Retina (tissue), 1 donor: ENCODE results near the gene ZKSCAN5.
"Not testable (repeated sequence)": the region's sequence is repeated elsewhere in the genome, so short reads cannot be mapped to it uniquely, and the experiment has no call there.

Source experiments
- DNase-seq: peaks from one replicate; pipeline ENCODE4 v3.0.0-alpha.2; 2016

The ZKSCAN5 gene

DNA sequence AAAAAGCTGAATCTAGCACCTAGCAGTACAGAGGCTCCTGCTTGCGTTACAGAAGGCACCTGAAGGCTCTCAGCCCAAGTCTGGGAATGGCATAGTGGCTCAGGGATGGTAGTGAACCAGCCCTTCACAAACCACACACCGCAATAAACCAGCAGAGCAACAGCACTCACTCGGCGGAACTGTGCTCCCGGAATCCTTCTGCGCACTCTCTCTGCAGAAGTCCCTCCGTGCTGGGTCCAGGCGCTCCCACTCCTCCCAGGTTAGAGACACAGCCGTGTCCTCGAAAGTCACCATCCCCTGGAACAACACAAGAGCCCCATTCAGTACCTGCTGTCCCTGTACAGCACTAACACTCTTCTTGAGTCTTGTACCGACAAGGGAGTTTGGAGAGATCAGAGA, 5.9 kb upstream of the ZKSCAN5 start:
- DNase-seq, result no peak

DNA sequence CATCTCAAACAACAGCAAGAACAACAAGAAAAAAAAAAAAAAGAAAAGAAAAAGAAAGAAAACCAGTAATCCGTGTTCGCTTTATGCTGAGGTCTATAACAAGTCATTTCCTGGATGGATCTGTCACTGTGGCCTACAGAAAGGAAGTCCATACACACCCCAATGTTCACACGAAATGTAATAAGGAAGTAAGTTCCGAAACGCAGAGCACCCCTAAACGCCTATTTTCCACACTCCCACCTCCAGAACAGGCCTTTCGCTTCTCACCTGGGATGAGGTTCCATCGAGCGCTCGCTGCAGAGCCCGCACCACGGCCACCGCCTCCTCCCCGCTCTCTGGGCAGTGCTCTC, 5.1 kb upstream of the ZKSCAN5 start:
- no peak for DNase-seq

DNA sequence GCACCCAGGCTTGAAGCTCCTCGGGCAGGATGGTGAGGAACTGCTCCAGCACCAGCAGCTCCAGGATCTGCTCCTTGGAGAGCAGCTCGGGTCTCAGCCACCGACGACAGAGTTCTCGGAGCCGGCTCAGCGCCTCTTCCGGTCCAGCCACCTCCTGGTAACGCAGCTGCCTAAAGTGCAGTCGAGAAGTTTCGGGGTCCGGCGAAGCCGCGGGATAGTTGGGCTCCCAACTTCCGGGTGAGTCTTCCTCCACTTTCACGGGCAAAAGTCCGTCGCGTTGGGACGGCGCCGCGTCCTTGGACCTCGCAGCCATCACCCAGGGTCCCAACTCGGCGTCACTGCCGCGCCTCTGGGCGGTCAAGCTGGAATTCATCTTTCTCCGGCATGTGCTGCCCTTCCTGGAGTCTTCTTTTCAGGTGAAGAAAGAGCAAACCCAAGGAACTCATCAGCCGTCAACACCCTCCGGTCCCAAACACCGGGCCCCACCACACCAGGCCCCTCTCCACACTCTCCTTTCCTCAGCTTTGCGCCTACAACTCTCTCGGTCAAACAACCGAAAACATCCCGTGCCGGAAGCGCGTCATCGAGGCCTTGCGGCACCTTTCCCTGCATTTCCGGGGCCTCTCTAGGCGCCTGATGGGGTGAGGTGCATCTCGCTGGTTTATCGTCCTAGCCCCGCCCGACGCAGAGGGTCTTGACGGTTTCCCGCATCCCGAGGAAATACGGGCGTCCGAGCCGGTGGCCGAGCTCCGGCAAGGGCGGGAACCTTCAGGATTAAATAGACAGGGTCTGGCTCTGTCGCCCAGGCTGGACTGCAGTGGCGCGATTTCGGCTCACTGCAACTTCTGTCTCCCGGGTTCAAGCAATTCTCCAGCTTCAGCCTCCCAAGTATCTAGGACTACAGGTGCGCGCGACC, 4.5 kb upstream of the ZKSCAN5 start, which contains the start of gene ZNF394:
TSS of gene ZNF394 (minus strand) at position 561 of the 916 bp plus-strand sequence. CDS start at position 373, 188 bp downstream.
- peak; percentile 94 for DNase-seq

DNA sequence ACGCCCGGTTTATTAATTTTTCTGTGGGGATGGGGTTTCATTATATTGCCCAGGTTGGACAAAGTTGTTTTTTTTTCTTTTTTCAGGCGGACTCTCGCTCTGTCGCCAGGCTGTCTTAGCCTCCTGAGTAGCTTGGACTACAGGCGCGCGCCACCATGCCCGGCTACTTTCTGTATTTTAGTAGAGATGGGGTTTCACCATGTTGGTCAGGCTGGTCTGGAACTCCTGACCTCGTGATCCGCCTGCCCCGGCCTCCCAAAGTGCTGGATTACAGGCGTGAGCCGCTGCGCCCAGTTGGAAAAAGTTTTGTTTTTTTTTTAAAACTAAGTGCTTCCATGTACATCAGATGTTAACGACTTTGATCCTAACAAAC, 3.8 kb upstream of the ZKSCAN5 start:
- no peak for DNase-seq

GRCh38 chr7:99501236-99501635, 3.2 kb upstream of the ZKSCAN5 start:
- not testable (repeated sequence) for DNase-seq

GRCh38 chr7:99504281-99504602, 220 bp upstream of the ZKSCAN5 start:
- no peak for DNase-seq

- DNase-seq, result no peak
These were observed 831 bp downstream of the ZKSCAN5 start for GRCh38 chr7:99505324-99505662.

DNA sequence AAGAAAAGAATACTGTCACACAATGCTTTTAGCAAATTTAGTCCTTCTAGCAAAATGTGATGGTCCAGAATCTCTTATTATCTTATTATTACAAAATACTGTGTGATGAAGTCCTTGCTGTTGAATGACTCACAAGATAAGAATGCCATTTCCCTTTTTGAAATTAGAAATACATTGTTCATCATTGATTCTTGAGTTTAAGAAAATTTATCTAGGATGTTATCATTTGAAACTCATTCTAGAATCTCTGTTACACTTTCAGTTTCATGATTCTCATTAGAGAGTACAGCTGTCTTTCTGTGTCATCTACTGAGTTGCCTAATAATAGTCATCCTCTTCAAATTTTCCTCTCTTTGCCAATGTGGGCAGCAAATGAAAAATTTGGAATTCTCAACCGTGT, 9.6 kb downstream of the ZKSCAN5 start:
- DNase-seq, result no peak

DNA sequence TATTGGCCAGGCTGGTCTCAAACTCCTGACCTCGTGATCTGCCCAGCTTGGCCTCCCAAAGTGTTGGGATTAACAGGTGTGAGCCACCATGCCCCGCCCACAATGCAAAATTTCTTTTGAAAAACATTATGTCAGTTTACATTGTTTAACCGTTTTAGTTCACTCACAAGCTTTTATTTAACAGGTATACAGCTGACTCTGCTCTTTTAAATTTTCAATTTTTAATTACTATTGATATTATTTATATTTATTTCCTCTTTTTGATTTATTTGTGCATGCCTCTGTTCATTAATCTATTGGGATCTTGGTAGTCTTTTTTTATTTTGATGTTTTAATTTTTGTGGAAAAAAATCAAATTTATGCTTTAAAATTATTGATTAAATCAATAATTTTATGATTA, 16.9 kb downstream of the ZKSCAN5 start:
- DNase-seq, result no peak

- DNase-seq, result no peak
These were observed 21.4 kb downstream of the ZKSCAN5 start for GRCh38 chr7:99525713-99526440.

DNA sequence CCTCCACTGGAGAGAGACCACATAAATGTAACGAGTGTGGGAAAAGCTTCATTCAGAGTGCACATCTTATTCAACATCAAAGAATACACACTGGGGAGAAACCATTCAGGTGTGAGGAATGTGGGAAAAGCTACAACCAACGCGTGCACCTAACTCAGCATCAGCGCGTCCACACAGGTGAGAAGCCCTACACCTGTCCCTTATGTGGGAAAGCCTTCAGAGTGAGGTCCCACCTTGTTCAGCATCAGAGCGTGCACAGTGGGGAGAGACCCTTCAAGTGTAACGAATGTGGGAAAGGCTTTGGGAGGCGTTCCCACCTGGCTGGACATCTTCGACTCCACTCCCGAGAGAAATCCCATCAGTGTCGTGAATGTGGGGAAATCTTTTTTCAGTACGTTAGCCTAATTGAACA, 26.9 kb downstream of the ZKSCAN5 start:
- no peak for DNase-seq

- DNase-seq, result no peak
These were observed 31.2 kb downstream of the ZKSCAN5 start for GRCh38 chr7:99535667-99536066.

DNA sequence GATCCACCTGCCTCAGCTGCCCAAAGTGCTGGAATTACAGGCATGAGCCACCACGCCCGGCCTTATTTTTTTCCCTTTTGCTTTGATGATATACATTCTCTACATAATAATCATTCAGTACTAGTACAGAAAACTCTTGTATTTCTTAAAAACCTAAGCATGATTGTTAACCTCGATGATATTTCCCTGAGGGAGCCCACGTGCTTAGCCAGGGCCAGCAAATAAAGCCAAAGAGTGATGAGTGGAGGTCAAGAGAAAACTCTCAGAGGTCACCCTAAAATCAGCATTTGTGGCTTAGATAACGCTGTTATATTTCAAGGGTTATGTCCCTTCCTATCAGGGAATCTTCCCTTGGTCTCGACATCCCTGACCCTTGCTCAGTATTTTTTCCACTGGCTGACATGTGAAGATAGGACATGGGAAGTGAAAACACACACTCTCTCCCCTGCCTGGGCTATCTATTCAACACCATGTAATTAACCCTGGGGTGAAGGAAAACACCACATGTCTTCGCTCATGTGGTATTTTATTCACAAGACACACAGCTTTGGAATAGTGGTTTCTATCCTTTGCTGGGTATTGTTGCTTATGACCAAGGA, 34.9 kb downstream of the ZKSCAN5 start:
- no peak for DNase-seq

- DNase-seq, result no peak
These were observed 36.1 kb downstream of the ZKSCAN5 start for GRCh38 chr7:99540542-99540941.

GRCh38 chr7:99541212-99541611, 36.8 kb downstream of the ZKSCAN5 start:
- no peak for DNase-seq

- DNase-seq, result no peak
These were observed 38.7 kb downstream of the ZKSCAN5 start for GRCh38 chr7:99543081-99543671.

DNA sequence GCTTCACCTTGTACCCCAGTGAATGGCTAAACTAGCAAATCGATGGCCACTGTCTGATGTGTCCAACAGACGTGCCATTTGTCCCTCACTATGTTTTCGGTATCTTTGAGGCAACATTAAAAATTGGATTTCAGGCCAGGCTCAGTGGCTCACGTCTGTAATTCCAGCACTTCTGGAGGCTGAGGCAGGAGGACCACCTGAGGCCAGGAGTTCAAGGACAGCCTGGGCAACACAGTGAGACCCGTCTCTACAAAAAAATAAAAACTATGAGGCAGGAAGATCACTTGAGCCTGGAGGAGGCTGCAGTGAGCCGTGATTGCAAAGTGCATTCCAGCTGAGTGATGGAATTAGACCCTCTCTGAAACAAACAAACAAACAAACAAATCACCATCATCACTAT, 39.5 kb downstream of the ZKSCAN5 start:
- no peak for DNase-seq

DNA sequence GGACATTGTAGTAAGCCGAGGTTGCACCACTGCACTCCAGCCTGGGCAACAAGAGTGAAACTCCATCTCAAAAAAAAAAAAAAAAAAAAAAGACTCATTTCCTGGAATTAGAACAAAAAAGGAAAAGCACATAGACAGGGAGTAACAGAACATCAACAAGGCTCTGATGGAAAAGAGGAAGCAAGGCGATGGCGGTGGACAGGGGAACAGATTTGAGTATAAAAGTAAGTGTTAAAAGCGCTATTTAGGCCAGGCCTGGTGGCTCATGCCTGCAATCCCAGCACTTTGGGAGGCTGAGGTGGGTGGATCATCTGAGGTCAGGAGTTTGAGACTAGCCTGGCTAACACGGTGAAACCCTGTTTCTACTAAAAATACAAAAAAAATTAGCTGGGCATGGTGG, 40.8 kb downstream of the ZKSCAN5 start:
- not testable (repeated sequence) for DNase-seq

- DNase-seq, result not testable (repeated sequence)
These were observed 45.1 kb downstream of the ZKSCAN5 start for GRCh38 chr7:99549545-99549944.

DNA sequence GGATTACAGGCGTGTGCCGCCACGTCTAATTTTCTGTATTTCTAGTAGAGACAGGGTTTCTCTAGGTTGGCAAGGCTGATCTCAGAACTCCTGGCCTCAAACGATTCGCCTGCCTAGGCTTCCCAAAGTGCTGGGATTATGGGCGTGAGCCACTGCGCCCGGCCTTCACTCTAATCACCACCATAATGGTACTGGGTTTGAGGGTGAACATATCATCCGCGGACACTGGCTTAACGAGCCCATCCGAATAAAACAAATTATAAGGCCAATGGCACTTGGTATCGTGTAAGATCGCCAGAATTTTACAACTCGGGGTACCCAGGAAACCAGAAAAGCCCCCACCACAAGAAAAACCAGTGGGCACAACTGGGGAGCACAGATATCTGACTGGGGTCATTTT, 46.9 kb downstream of the ZKSCAN5 start:
- DNase-seq, result no peak

DNA sequence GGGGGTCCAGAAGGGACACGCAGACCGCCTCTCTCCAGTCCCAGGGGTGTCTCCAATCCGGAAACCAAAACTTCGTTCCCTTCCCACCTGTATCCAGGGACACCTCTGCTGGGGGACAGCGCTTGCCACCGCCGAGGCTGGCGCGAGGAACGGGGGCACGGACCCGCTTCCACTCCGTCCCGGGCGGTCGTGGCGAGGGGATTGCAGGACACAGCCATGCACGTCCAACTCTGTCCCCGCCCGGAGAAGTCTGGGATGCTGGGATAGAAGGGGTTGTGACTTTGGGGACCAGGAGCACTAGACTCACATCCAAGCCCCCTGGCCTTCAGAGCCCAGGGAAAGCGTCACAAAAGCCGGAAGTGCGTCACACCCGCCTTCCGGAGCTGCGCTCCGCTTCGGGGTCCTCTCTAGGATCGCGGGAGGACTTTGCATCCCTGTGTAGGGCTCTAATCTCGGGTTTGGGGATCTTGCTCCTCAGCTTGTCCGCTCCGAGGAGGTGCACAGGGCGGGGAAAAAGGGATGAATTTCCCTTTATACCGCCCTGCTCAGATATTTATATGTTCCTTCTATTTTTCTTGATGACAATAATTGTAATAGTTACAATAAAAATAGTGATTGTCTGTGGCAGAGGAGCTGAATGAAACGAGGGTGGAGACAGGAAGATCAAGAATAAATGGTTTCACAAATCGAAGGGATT, 47.5 kb downstream of the ZKSCAN5 start, which contains the start of gene FAM200A:
TSS of gene FAM200A (minus strand) at position 348 of the 697 bp plus-strand sequence. CDS start 3,707 bp downstream, outside the sequence.
- DNase-seq, result peak; percentile 93

- DNase-seq, result no peak
These were observed 48.6 kb downstream of the ZKSCAN5 start for GRCh38 chr7:99553039-99553438.

DNA sequence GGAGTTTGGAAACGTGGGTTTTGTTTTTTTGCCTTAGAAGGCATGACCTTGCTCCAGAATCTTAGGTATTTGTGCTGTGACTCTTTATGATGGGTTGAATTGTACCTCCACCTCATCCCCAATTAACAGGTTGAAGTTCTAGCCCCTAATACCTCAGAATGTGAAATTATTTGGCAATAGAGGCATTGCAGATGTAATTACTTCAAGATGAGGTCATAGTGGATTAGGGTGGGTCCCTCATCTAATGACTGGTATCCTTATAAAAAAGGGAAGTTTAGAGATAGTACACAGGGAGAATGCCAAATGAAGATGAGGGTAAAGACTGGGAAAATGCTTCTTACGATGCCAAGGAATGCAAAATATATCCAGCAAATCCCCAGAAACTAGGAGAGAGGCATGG, 50.5 kb downstream of the ZKSCAN5 start:
- no peak for DNase-seq
